BLaER1 treated with 17β-estradiol and CSF1 and Interleukin-3, amounts not matched to agents 10 nM and 100 nM (cell line): ENCODE measurements around the gene WDPCP.

Experiments
- H3K27ac ChIP-seq, 11 experiments: shearing (Covaris generic); formaldehyde crosslinking; 2 replicates each; pipeline ENCODE4 v1.8.1; 2022
- H3K27me3 ChIP-seq, 11 experiments: shearing (Covaris generic); formaldehyde crosslinking; 2 replicates each; pipeline ENCODE4 v1.8.1; 2022
- H3K36me3 ChIP-seq, 11 experiments: shearing (Covaris generic); formaldehyde crosslinking; 2 replicates each; pipeline ENCODE4 v1.8.1; 2022
- H3K4me1 ChIP-seq, 10 experiments: shearing (Covaris generic); formaldehyde crosslinking; 2 replicates each; pipeline ENCODE4 v1.8.1; 2022
- H3K4me2 ChIP-seq, 11 experiments: shearing (Covaris generic); formaldehyde crosslinking; 2 replicates each; pipeline ENCODE4 v1.8.1; 2022
- H3K4me3 ChIP-seq, 10 experiments: shearing (Covaris generic); formaldehyde crosslinking; 2 replicates each; pipeline ENCODE4 v1.8.1; 2022
- H3K9ac ChIP-seq, 11 experiments: shearing (Covaris generic); formaldehyde crosslinking; 2 replicates each; pipeline ENCODE4 v1.8.1; 2022
- H3K9me3 ChIP-seq, 11 experiments: shearing (Covaris generic); formaldehyde crosslinking; replicated peaks in 1 of 11; 2 replicates each; pipeline ENCODE4 v1.8.1; 2022
- H4K20me1 ChIP-seq, 11 experiments: shearing (Covaris generic); formaldehyde crosslinking; 2 replicates each; pipeline ENCODE4 v1.8.1; 2022
- Cebpa-rat ChIP-seq, 11 experiments: shearing (Covaris generic); IDR thresholded peaks; 2 replicates each; pipeline ENCODE4 v1.8.1; 2022

The WDPCP gene

GRCh38 chr2:63124218-63124617 is 464.1 kb downstream of the WDPCP start:
- Histone ChIP-seq H3K4me3 (no peak overlapping the region; a peak in 1 of 20 replicates), H3K4me2 (peak overlapping the region; percentile 21 to 87 (median 58); a peak in 20 of 22 replicates), H3K9me3 (peaks cover 0 to 8% (median 0%) of the 10 kb centered on the region in 11 experiments; a peak in 3 of 22 replicates), H3K36me3 (peaks cover 0 to under 1% (median 0%) of the 10 kb centered on the region in 11 experiments; a peak in 2 of 22 replicates), H3K27me3 (no peaks in the 10 kb centered on the region), H3K27ac (peak overlapping the region in 10 of 11 experiments; percentile 27 to 85 (median 64); a peak in 18 of 22 replicates), H3K4me1 (peaks cover 9 to 28% (median 18%) of the 10 kb centered on the region in 10 experiments), H3K9ac (peak overlapping the region in 6 of 11 experiments; percentile 25 to 63 (median 40); a peak in 8 of 22 replicates), H4K20me1 (no peaks in the 10 kb centered on the region)
- TF ChIP-seq Cebpa-rat (IDR thresholded peaks at IDR 0.05): peak in 2 of 11 experiments; percentile 53 to 54; a peak in 3 of 22 replicates

GRCh38 chr2:63122921-63123320 is 465.4 kb downstream of the WDPCP start:
- no peaks in the 10 kb centered on the region for H3K9me3 ChIP-seq
- no peak overlapping the region for H3K9ac ChIP-seq
- no peaks in the 10 kb centered on the region for H4K20me1 ChIP-seq
- H3K4me1 ChIP-seq: peaks cover 9 to 28% (median 18%) of the 10 kb centered on the region in 10 experiments
- no peak for TF ChIP-seq Cebpa-rat (IDR thresholded peaks at IDR 0.05)
- H3K4me2 ChIP-seq: no peak overlapping the region
- H3K27ac ChIP-seq: peak overlapping the region in 8 of 11 experiments; percentile 14 to 85 (median 34); a peak in 14 of 22 replicates
- no peaks in the 10 kb centered on the region for H3K27me3 ChIP-seq
- H3K36me3 ChIP-seq: peaks cover 0 to 4% (median 0%) of the 10 kb centered on the region in 11 experiments; a peak in 2 of 22 replicates
- no peak overlapping the region for H3K4me3 ChIP-seq

GRCh38 chr2:63121055-63121834 is 467.0 kb downstream of the WDPCP start:
- H3K4me1 ChIP-seq: peaks cover 9 to 28% (median 18%) of the 10 kb centered on the region in 10 experiments
- no peak overlapping the region for H3K9ac ChIP-seq
- peaks cover 0 to 4% (median 0%) of the 10 kb centered on the region in 11 experiments; a peak in 2 of 22 replicates for H3K36me3 ChIP-seq
- H4K20me1 ChIP-seq: no peaks in the 10 kb centered on the region
- no peaks in the 10 kb centered on the region for H3K27me3 ChIP-seq
- TF ChIP-seq Cebpa-rat (IDR thresholded peaks at IDR 0.05): no peak
- no peaks in the 10 kb centered on the region for H3K9me3 ChIP-seq
- H3K4me2 ChIP-seq: no peak overlapping the region
- H3K4me3 ChIP-seq: no peak overlapping the region
- no peak overlapping the region; a peak in 1 of 22 replicates for H3K27ac ChIP-seq

GRCh38 chr2:63118821-63119220 is 469.5 kb downstream of the WDPCP start:
- no peak overlapping the region for H3K4me3 ChIP-seq
- H3K27ac ChIP-seq: no peak overlapping the region
- no peak for TF ChIP-seq Cebpa-rat (IDR thresholded peaks at IDR 0.05)
- H3K9ac ChIP-seq: no peak overlapping the region
- no peak overlapping the region for H3K4me2 ChIP-seq
- H3K9me3 ChIP-seq: no peaks in the 10 kb centered on the region
- H3K4me1 ChIP-seq: peaks cover 0 to 6% (median 0%) of the 10 kb centered on the region in 10 experiments; a peak in 2 of 20 replicates
- peaks cover 0 to 4% (median 0%) of the 10 kb centered on the region in 11 experiments; a peak in 2 of 22 replicates for H3K36me3 ChIP-seq
- no peaks in the 10 kb centered on the region for H3K27me3 ChIP-seq
- H4K20me1 ChIP-seq: no peaks in the 10 kb centered on the region

- H3K4me3 ChIP-seq: no peak overlapping the region
- no peak overlapping the region for H3K27ac ChIP-seq
- H3K4me1 ChIP-seq: no peaks in the 10 kb centered on the region
- H3K9me3 ChIP-seq: peaks cover 24 to 56% (median 37%) of the 10 kb centered on the region in 11 experiments
- no peak for TF ChIP-seq Cebpa-rat (IDR thresholded peaks at IDR 0.05)
- H3K36me3 ChIP-seq: peaks cover 0 to 3% (median 0%) of the 10 kb centered on the region in 11 experiments; a peak in 1 of 22 replicates
- H4K20me1 ChIP-seq: no peaks in the 10 kb centered on the region
- H3K27me3 ChIP-seq: no peaks in the 10 kb centered on the region
- no peak overlapping the region for H3K4me2 ChIP-seq
- no peak overlapping the region for H3K9ac ChIP-seq
Measured at GRCh38 chr2:63104482-63104881, 483.8 kb downstream of the WDPCP start.

- Histone ChIP-seq H3K9me3 (peaks cover 24 to 56% (median 37%) of the 10 kb centered on the region in 11 experiments), H3K27ac (no peak overlapping the region), H4K20me1 (no peaks in the 10 kb centered on the region), H3K4me3 (no peak overlapping the region), H3K4me1 (no peaks in the 10 kb centered on the region), H3K9ac (no peak overlapping the region), H3K27me3 (no peaks in the 10 kb centered on the region), H3K36me3 (peaks cover 0 to 3% (median 0%) of the 10 kb centered on the region in 11 experiments; a peak in 1 of 22 replicates), H3K4me2 (no peak overlapping the region)
- TF ChIP-seq Cebpa-rat (IDR thresholded peaks at IDR 0.05): no peak
Measured at GRCh38 chr2:63101954-63102353, 486.3 kb downstream of the WDPCP start.

- no peak overlapping the region for H3K4me2 ChIP-seq
- H3K4me3 ChIP-seq: no peak overlapping the region
- H3K9me3 ChIP-seq: peaks cover 0 to 27% (median 11%) of the 10 kb centered on the region in 11 experiments; a peak in 12 of 22 replicates
- TF ChIP-seq Cebpa-rat (IDR thresholded peaks at IDR 0.05): no peak
- H3K36me3 ChIP-seq: no peaks in the 10 kb centered on the region
- no peak overlapping the region for H3K9ac ChIP-seq
- no peaks in the 10 kb centered on the region for H3K4me1 ChIP-seq
- no peaks in the 10 kb centered on the region for H3K27me3 ChIP-seq
- H4K20me1 ChIP-seq: no peaks in the 10 kb centered on the region
- H3K27ac ChIP-seq: no peak overlapping the region
Measured at GRCh38 chr2:63099032-63099431, 489.2 kb downstream of the WDPCP start.

GRCh38 chr2:63096491-63096890 is 491.8 kb downstream of the WDPCP start:
- H3K4me2 ChIP-seq: no peak overlapping the region
- no peaks in the 10 kb centered on the region for H3K4me1 ChIP-seq
- H4K20me1 ChIP-seq: no peaks in the 10 kb centered on the region
- no peak for TF ChIP-seq Cebpa-rat (IDR thresholded peaks at IDR 0.05)
- no peak overlapping the region for H3K9ac ChIP-seq
- H3K4me3 ChIP-seq: no peak overlapping the region
- no peaks in the 10 kb centered on the region for H3K36me3 ChIP-seq
- no peak overlapping the region for H3K27ac ChIP-seq
- no peaks in the 10 kb centered on the region for H3K27me3 ChIP-seq
- peaks cover 0 to 5% (median 0%) of the 10 kb centered on the region in 11 experiments; a peak in 3 of 22 replicates for H3K9me3 ChIP-seq

GRCh38 chr2:63093502-63093901 is 494.8 kb downstream of the WDPCP start:
- Histone ChIP-seq H3K4me2 (no peak overlapping the region), H3K4me1 (no peaks in the 10 kb centered on the region), H3K36me3 (no peaks in the 10 kb centered on the region), H4K20me1 (no peaks in the 10 kb centered on the region), H3K27me3 (no peaks in the 10 kb centered on the region), H3K27ac (no peak overlapping the region), H3K4me3 (no peak overlapping the region), H3K9ac (no peak overlapping the region), H3K9me3 (no peaks in the 10 kb centered on the region)
- no peak for TF ChIP-seq Cebpa-rat (IDR thresholded peaks at IDR 0.05)
